ENCODE measurements around the gene UBE2E1.
A peak's percentile ranks its signal among the peaks of the same experiment; 100 is the strongest.

Gene UBE2E1

DNA sequence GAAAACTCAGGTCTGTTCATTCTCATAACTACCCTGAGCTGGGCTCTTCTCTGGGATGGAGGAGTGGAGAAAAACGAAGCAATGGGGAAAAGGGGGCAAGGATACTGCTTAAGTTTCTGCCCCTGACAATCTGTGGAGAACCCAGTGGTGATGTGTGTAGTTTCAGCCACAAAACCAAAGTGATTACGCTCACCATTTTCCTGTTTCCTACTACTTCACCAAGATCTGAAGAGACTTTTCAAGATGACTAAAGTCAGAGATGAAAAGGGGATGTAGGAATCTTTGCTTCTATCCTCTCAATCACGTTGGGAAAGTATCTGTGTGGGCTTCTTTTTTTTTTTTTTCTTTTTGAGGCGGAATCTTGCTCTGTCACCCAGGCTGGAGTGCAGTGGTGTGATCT is 8.3 kb upstream of the UBE2E1 start:
- no peak for DNase-seq

- DNase-seq: no peak
These were observed 7.3 kb upstream of the UBE2E1 start for GRCh38 chr3:23798456-23798855.

- no peak for DNase-seq
These were observed 6.9 kb upstream of the UBE2E1 start for GRCh38 chr3:23798876-23799275.

GRCh38 chr3:23800731-23801130 is 5.0 kb upstream of the UBE2E1 start:
- no peak for DNase-seq

DNA sequence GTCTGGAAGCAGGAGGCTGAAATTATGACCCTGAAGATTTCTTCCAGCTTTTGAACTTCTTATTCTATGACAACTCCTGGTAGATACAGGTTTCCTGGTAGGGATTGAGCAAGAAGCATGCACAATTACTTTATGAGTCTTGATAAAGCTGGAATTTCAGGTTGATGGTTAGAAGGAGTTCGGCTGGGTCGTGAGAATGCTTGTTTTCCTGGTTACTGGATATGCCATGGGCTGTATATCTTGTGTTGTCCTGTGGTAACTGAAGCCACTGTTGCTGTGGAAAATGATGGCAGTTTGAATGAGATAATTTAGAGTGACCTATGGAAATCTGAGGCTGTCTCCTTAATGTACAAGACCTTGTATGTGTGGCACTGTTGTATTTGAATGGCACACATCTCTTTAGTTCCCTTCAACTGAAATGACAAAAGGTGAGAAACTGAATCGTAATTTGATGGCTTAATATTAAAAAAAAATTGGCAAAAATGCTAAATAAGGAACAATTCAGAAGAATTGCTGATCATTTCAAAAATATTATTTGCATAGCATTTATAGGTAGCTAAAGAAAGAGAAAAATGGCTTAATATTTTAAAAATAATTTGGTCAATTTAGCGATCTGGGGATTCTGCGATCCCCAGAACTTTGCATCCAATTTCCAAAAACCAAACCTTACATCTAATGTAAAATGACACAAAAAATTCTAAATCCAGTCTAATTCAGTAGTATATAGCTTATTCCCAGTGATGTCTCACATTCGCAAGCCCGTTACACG is 1.1 kb upstream of the UBE2E1 start:
- no peak for DNase-seq

GRCh38 chr3:23805210-23805632 is 534 bp upstream of the UBE2E1 start:
- DNase-seq: no peak

DNA sequence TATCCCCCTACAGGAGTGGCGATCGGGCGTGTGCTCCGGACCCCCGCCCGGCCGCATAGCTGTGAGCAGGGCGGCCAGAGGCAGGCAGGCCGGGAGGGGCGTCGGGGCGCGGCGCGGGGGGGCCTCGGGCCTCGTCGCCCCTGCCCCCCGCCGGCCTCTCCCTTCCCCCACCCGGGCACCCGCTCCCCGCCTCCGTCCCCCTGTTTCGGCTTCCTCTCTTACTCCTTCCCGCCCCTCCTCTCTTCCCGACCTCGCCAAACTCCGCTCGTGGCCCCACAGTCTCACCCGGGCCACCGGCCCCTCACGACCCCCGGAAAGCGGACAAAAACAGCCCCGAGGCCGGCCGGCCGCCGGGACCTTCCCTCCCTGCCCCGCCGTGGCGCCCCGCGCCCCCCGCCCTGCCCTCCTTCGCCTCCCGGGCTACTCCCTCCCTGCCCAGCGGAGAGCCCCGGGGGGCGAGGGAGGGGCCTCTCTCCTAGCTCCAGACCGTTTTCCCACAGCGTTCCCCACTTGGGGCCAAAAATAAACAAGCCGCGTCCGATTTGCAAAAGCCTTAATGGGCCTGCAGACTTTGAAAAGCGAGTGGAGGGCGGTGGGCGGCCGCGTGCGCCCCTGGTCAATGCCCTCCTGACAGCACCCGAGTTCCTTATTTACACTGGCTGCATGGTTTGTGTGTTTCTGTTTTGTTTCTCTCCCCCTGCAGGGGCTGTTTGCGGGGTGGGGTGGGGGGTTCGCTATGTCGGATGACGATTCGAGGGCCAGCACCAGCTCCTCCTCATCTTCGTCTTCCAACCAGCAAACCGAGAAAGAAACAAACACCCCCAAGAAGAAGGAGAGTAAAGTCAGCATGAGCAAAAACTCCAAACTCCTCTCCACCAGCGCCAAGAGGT is 1.0 kb downstream of the UBE2E1 start:
- no peak for DNase-seq

DNA sequence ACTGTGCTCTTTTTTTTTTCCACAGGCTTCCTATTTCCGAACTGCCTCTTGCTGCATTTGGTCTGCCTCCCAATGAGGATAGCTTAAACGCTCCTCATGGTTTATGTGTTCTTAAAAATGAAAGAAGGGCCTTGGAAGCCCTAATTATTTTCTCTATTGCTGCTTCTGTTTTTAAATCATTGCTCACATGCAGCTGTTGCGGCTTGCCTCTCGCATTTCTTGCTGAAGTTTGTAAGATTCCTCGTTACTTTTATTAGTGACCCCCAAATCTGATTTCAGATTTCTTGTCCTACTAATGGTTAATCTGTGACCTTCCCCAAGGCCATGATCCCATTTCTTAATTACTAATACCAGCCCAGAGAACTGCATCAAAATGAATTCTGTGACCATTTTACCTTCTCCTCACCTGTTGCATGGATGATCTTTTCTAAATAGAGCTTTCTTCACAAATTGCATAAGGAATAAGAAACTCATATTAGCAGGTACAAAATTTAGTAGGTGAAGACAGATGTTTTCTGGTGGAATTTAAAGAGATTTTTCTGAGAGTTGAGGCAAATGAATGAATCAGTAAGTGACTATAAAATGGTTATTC is 1.8 kb downstream of the UBE2E1 start:
- no peak for DNase-seq

GRCh38 chr3:23808525-23808924 is 2.8 kb downstream of the UBE2E1 start:
- no peak for DNase-seq

DNA sequence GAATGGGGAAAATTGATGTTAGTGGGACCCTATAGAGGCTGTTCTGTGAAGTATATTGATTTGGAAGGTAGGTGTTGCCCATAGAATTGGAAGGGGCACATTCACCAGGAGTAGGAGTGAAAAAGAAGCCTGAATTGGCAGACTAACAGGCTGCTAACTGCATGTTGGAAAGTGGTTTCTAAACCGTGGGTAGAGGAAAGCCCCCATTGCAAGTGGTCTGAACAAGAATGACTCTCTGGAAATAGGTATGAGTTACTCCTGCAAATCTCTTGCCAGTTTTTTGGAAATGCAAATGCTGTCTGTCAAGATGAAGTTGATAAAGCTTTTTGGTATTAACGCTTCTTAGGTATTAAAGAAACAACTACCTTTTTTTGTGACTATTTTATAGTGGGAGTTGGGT is 3.5 kb downstream of the UBE2E1 start:
- no peak for DNase-seq

GRCh38 chr3:23809840-23810342 is 4.1 kb downstream of the UBE2E1 start:
- DNase-seq: no peak

GRCh38 chr3:23810343-23811184 is 4.8 kb downstream of the UBE2E1 start:
- peak; percentile 25 for DNase-seq

DNA sequence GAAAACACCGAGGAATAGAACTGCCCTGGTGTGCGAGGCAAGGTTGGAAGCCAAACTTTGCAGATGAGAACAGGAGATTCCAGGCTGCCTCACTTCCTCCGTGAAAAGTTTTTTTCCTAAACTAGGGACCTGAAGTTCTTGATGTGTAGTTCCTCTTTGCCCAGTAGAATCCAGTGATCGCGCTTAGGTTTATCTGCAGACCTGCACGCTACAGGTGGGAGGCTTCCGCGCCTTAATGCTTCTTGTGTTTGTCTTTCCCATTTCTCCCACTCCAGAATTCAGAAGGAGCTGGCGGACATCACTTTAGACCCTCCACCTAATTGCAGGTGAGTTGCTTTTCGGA is 5.4 kb downstream of the UBE2E1 start:
- DNase-seq: peak; percentile 38

DNA sequence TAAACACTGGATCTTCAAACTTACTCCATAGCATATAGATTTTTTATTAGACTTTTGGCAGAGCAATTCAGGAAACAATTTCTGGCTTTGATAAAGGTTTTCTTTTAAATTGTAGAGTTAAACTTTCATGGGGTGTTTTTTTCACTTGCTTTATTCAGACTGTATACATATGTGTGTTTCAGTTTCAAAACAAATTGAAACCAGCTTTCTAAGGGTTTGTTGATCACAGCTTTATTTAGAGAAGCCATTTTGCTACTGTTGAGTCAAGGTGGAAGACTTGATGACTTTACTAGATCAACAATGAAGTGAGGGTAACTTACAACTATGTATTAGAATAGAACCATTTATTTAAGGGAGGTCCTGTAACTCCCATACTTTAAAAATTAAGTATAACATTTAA is 6.2 kb downstream of the UBE2E1 start:
- DNase-seq: no peak

DNA sequence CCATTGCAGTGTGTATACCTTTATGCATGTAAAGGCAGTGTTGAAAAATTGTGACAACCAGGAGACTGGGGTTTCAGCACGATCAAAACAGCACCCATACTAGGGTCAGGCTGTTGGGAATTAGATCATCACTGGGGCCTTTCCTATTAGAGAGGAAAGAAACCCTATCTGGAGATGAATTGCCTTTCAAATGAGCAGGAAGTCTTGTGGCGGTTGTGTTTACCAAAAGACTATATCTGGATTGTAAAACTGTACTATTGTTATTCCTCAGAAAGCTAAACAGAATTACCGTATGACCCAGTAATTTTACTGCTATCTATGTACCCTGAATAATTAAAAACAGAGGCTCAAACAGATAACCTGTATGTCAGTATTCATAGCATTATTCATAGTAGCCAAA is 10.1 kb downstream of the UBE2E1 start:
- DNase-seq: no peak

- DNase-seq: no peak
These were observed 11.0 kb downstream of the UBE2E1 start for GRCh38 chr3:23816721-23817120.

DNA sequence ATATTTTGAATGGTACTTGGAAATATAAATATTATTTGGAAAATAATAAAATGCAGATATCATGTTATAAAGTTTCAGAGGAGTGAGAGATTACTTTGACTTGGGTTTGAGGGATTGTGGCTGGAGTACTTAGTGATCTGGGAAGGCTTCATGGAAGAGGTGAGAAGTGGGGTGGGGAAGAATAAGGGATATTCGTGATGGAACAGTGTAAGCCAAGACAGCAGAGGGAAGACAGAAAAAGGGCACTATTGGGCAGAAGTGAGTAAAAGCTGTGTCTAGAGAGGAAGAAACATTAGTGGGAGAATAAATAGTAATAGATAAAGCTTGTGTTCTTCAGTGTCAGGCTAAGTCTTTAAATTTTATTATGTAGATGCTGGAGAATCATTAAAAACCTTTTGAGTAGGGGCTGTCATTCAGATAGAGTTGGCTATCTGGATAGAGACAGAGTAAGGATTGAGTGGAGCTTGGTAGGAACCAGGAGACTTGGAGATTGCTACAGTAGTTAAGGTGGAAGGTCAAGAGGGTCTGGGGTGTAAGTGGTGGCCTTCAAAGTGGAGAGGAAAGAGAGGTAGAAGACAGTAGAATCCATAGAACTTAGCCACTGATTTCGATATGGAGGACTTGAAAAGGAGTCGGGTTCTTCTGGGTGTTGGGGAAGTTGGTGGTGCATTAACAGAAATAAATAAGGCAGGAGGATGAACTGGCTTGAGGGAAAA is 11.9 kb downstream of the UBE2E1 start:
- DNase-seq: no peak

GRCh38 chr3:23819599-23820360 is 14.0 kb downstream of the UBE2E1 start:
- DNase-seq: no peak

DNA sequence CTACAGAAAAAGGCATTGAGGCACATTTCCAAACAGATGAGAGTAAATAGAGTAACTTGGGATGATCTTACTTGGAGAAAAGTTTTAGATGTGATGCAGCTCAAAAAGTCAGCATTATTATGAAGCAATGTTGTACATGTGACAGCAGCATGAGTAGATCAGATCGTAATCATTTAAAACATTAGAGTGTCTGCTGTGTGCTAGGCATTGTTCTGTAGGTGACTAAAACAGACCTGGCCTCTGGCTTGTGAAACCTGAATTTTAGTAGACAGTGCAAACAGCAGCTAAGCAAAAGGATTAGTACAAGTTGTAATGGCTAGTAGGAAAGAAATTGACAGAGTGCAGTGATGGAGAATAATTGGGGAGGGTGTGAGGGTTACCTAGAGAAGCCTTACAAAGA is 15.1 kb downstream of the UBE2E1 start:
- DNase-seq: no peak

DNA sequence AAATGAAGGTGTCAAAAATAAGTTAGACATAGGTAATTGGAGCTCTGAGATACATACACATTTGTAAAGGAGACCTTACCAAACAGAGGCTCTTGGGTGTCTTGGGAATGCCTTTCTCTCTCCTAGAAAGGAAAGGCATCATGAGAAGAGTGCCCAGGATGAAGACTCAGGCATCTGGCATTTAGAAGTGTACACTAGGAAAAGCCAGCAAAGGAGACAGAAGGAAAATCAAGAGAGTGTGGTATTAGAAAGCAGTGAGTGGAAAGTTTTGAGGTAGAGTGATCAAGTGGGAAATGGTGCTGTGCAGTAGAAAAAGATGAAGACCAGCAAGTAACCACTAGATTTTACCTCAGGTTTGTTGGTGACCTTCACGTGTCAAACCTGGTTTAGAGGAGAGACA is 16.1 kb downstream of the UBE2E1 start:
- DNase-seq: no peak

GRCh38 chr3:23822559-23822958 is 16.8 kb downstream of the UBE2E1 start:
- no peak for DNase-seq
